HEK293 (cell line): ENCODE data around the gene SOX12.

Source experiments
- ATF2 ChIP-seq: fragments of 450-650 bp; formaldehyde crosslinking; IDR thresholded peaks from 2 replicates; pipeline ENCODE4 v1.5.1; 2016; ENCODE audit warnings: missing biosample characterization, missing genetic modification characterization, low read depth
- BCL6B ChIP-seq: fragments of 450-650 bp; formaldehyde crosslinking; IDR thresholded peaks from 2 replicates; pipeline ENCODE4 v1.5.1; 2017; ENCODE audit warnings: missing biosample characterization, missing genetic modification characterization
- KLF10 ChIP-seq: fragments of 450-650 bp; IDR thresholded peaks from 2 replicates; pipeline ENCODE4 v1.5.1; 2018; ENCODE audit warnings: missing biosample characterization, mild to moderate bottlenecking, missing genetic modification characterization
- KLF17 ChIP-seq: fragments of 450-650 bp; formaldehyde crosslinking; IDR thresholded peaks from 2 replicates; pipeline ENCODE4 v1.5.1; 2016; ENCODE audit warnings: missing biosample characterization, missing genetic modification characterization
- MEIS1 ChIP-seq: sonication (generic); formaldehyde crosslinking; IDR thresholded peaks from 2 replicates; pipeline ENCODE4 v1.8.1; 2022; ENCODE audit warnings: missing genetic modification reagents, mild to moderate bottlenecking, borderline replicate concordance
- OVOL3 ChIP-seq: fragments of 450-650 bp; formaldehyde crosslinking; IDR thresholded peaks from 2 replicates; pipeline ENCODE4 v1.5.1; 2016; ENCODE audit warnings: missing biosample characterization, missing genetic modification characterization
- PRDM4 ChIP-seq: fragments of 450-650 bp; formaldehyde crosslinking; IDR thresholded peaks from 2 replicates; pipeline ENCODE4 v1.5.1; 2017; ENCODE audit warnings: missing biosample characterization, missing genetic modification characterization
- SETDB1 ChIP-seq: IDR thresholded peaks from one replicate; pipeline ENCODE4 v1.6.1; 2017; ENCODE audit warnings: mild to moderate bottlenecking, low read length, moderate library complexity, mixed read lengths; ENCODE audit not compliant: insufficient read length
- SP7 ChIP-seq: fragments of 450-650 bp; formaldehyde crosslinking; IDR thresholded peaks from 2 replicates; pipeline ENCODE4 v1.5.1; 2016; ENCODE audit warnings: missing biosample characterization, missing genetic modification characterization
- YY1 ChIP-seq: fragments of 450-650 bp; formaldehyde crosslinking; IDR thresholded peaks from 2 replicates; pipeline ENCODE4 v1.5.1; 2018; ENCODE audit warnings: missing biosample characterization, missing genetic modification characterization
- ZBTB8A ChIP-seq: fragments of 450-650 bp; formaldehyde crosslinking; IDR thresholded peaks from 2 replicates; pipeline ENCODE4 v1.5.1; 2016; ENCODE audit warnings: missing biosample characterization, missing genetic modification characterization
- ZNF169 ChIP-seq: fragments of 450-650 bp; formaldehyde crosslinking; IDR thresholded peaks from 2 replicates; pipeline ENCODE4 v1.5.1; 2016; ENCODE audit warnings: missing biosample characterization, missing genetic modification characterization
- ZNF211 ChIP-seq: fragments of 450-650 bp; formaldehyde crosslinking; IDR thresholded peaks from 2 replicates; pipeline ENCODE4 v1.5.1; 2016; ENCODE audit warnings: low read depth, missing biosample characterization, missing genetic modification characterization
- ZNF221 ChIP-seq: fragments of 450-650 bp; formaldehyde crosslinking; IDR thresholded peaks from 2 replicates; pipeline ENCODE4 v1.5.1; 2017; ENCODE audit warnings: missing biosample characterization, missing genetic modification characterization, borderline replicate concordance
- ZNF223 ChIP-seq: fragments of 450-650 bp; formaldehyde crosslinking; IDR thresholded peaks from 2 replicates; pipeline ENCODE4 v1.5.1; 2016; ENCODE audit warnings: missing biosample characterization, missing genetic modification characterization
- ZNF23 ChIP-seq: fragments of 450-650 bp; formaldehyde crosslinking; IDR thresholded peaks from 2 replicates; pipeline ENCODE4 v1.5.1; 2016; ENCODE audit warnings: missing biosample characterization, missing genetic modification characterization, borderline replicate concordance
- ZNF239 ChIP-seq: fragments of 450-650 bp; formaldehyde crosslinking; IDR thresholded peaks from 2 replicates; pipeline ENCODE4 v1.5.1; 2016; ENCODE audit warnings: missing biosample characterization, missing genetic modification characterization
- ZNF280C ChIP-seq: fragments of 450-650 bp; formaldehyde crosslinking; IDR thresholded peaks from 2 replicates; pipeline ENCODE4 v1.5.1; 2016; ENCODE audit warnings: missing biosample characterization, missing genetic modification characterization
- ZNF302 ChIP-seq: fragments of 450-650 bp; formaldehyde crosslinking; IDR thresholded peaks from 2 replicates; pipeline ENCODE4 v1.5.1; 2016; ENCODE audit warnings: missing biosample characterization, missing genetic modification characterization, low read depth
- ZNF416 ChIP-seq: fragments of 450-650 bp; formaldehyde crosslinking; IDR thresholded peaks from 2 replicates; pipeline ENCODE4 v1.5.1; 2016; ENCODE audit warnings: missing biosample characterization, missing genetic modification characterization
- ZNF530 ChIP-seq: fragments of 450-650 bp; formaldehyde crosslinking; IDR thresholded peaks from 2 replicates; pipeline ENCODE4 v1.5.1; 2016; ENCODE audit warnings: low read depth, missing biosample characterization, missing genetic modification characterization
- ZNF558 ChIP-seq: fragments of 450-650 bp; formaldehyde crosslinking; IDR thresholded peaks from 2 replicates; pipeline ENCODE4 v1.5.1; 2016; ENCODE audit warnings: missing biosample characterization, missing genetic modification characterization
- ZNF621 ChIP-seq: fragments of 450-650 bp; formaldehyde crosslinking; IDR thresholded peaks from 2 replicates; pipeline ENCODE4 v1.5.1; 2017; ENCODE audit warnings: missing biosample characterization, missing genetic modification characterization
- ZNF626 ChIP-seq: fragments of 450-650 bp; sonication (Bioruptor Pico); formaldehyde crosslinking; IDR thresholded peaks from 2 replicates; pipeline ENCODE4 v1.5.1; 2018; ENCODE audit warnings: missing biosample characterization, missing genetic modification characterization, inconsistent platforms
- ZNF629 ChIP-seq: fragments of 450-650 bp; formaldehyde crosslinking; IDR thresholded peaks from 2 replicates; pipeline ENCODE4 v1.5.1; 2017; ENCODE audit warnings: missing biosample characterization, missing genetic modification characterization
- ZNF639 ChIP-seq: fragments of 450-650 bp; formaldehyde crosslinking; IDR thresholded peaks from 2 replicates; pipeline ENCODE4 v1.5.1; 2016; ENCODE audit warnings: missing biosample characterization, missing genetic modification characterization
- ZNF654 ChIP-seq: fragments of 450-650 bp; formaldehyde crosslinking; IDR thresholded peaks from 2 replicates; pipeline ENCODE4 v1.5.1; 2016; ENCODE audit warnings: low read depth, missing biosample characterization, missing genetic modification characterization
- ZNF658 ChIP-seq: fragments of 450-650 bp; formaldehyde crosslinking; IDR thresholded peaks from 2 replicates; pipeline ENCODE4; 2016; ENCODE audit warnings: missing biosample characterization, missing genetic modification characterization
- ZNF707 ChIP-seq: fragments of 450-650 bp; formaldehyde crosslinking; IDR thresholded peaks from 2 replicates; pipeline ENCODE4 v1.5.1; 2016; ENCODE audit warnings: missing biosample characterization, missing genetic modification characterization
- ZNF830 ChIP-seq: fragments of 450-650 bp; IDR thresholded peaks from 2 replicates; pipeline ENCODE4 v1.5.0; 2018; ENCODE audit warnings: missing biosample characterization, missing genetic modification characterization, low read depth, mild to moderate bottlenecking, moderate library complexity
- ZNF837 ChIP-seq: fragments of 450-650 bp; formaldehyde crosslinking; IDR thresholded peaks from 2 replicates; pipeline ENCODE4 v1.5.1; 2016; ENCODE audit warnings: missing biosample characterization, missing genetic modification characterization

Gene SOX12

GRCh38 chr20:297925-298775, 27.2 kb upstream of the SOX12 start (continued):
- no peak; the same call in 1 of the 2 replicates for TF ChIP-seq PRDM4 (tag by site-specific recombination)
- no peak for TF ChIP-seq ZNF280C
- TF ChIP-seq SP7 (tag by site-specific recombination), result peak; percentile 20; the same call in 1 of the 2 replicates
- TF ChIP-seq ZNF558 (tag by site-specific recombination), result no peak
- no peak for TF ChIP-seq BCL6B (tag by site-specific recombination)
- no peak for TF ChIP-seq ZNF169 (tag by site-specific recombination)
- no peak for TF ChIP-seq ATF2 (tag by site-specific recombination)
- no peak for TF ChIP-seq ZNF221 (tag by site-specific recombination)
- no peak for TF ChIP-seq ZNF837 (tag by site-specific recombination)
- no peak for TF ChIP-seq ZNF211 (tag by site-specific recombination)
- no peak for TF ChIP-seq ZNF654 (tag by site-specific recombination)
- no peak for TF ChIP-seq OVOL3 (tag by site-specific recombination)
- no peak for TF ChIP-seq ZNF639 (tag by site-specific recombination)
- TF ChIP-seq ZNF658 (tag by site-specific recombination), result no peak
- no peak for TF ChIP-seq ZNF626 (tag by site-specific recombination)
- TF ChIP-seq MEIS1 (CRISPR knock-in tag), result no peak
- TF ChIP-seq ZBTB8A (tag by site-specific recombination), result peak; percentile 69
- no peak for TF ChIP-seq ZNF530 (tag by site-specific recombination)
- TF ChIP-seq KLF17 (tag by site-specific recombination), result peak; percentile 19; the same call in 1 of the 2 replicates
- TF ChIP-seq YY1 (tag by site-specific recombination), result no peak
- TF ChIP-seq ZNF629 (tag by site-specific recombination), result no peak; the same call in 1 of the 2 replicates
- TF ChIP-seq SETDB1, result no peak
- no peak for TF ChIP-seq ZNF239
- TF ChIP-seq ZNF707 (tag by site-specific recombination), result no peak
- TF ChIP-seq ZNF302 (tag by site-specific recombination), result no peak
- no peak for TF ChIP-seq ZNF621 (tag by site-specific recombination)
- no peak for TF ChIP-seq ZNF416 (tag by site-specific recombination)
- TF ChIP-seq ZNF23, result no peak
- no peak for TF ChIP-seq KLF10 (tag by site-specific recombination)
- TF ChIP-seq ZNF830 (tag by site-specific recombination), result no peak
- no peak for TF ChIP-seq ZNF223 (tag by site-specific recombination)
